Mammary epithelial cell (primary cell): ENCODE measurements around the gene B3GNT3.

ENCODE experiments used
- CTCF ChIP-seq, 2 donors: IDR thresholded peaks in 1 of 2; conservative IDR thresholded peaks in 1 of 2; 2 replicates each; pipeline ENCODE4 v1.5.1; 2011 to 2012; ENCODE audit warnings: inconsistent platforms in 2 of 2, low read length in 2 of 2, mild to moderate bottlenecking in 2 of 2, control low read depth in 1 of 2, low read depth in 1 of 2; ENCODE audit not compliant: insufficient read depth in 1 of 2; ENCODE audit errors: extremely low read depth in 1 of 2
- EZH2 ChIP-seq: IDR thresholded peaks from 2 replicates; pipeline ENCODE4 v1.6.1; 2012; ENCODE audit warnings: low read length, inconsistent platforms, borderline replicate concordance

GRCh38 chr19:17832443-17833208, 37.7 kb downstream of the B3GNT3 start:
- no peak for TF ChIP-seq EZH2
- no peak for TF ChIP-seq CTCF (conservative IDR thresholded peaks at IDR 0.05 in 1 of 2, IDR thresholded peaks at IDR 0.05 in 1 of 2; ENCODE audit: extremely low read depth in 1 of 2, insufficient read depth in 1 of 2, low read depth in 1 of 2, low read length in 2 of 2)
